ENCODE data around the gene CENPU. TPM values are rescaled to one million over a fixed set of nuclear protein-coding genes. Genes with fewer than 3 reads are reported as not detected.

Gene CENPU
- total and polyA plus RNA-seq, 2 donors (not counting 1 experiment from before 2014, with no cell fraction given), result 1.6 to 2.1 TPM

DNA sequence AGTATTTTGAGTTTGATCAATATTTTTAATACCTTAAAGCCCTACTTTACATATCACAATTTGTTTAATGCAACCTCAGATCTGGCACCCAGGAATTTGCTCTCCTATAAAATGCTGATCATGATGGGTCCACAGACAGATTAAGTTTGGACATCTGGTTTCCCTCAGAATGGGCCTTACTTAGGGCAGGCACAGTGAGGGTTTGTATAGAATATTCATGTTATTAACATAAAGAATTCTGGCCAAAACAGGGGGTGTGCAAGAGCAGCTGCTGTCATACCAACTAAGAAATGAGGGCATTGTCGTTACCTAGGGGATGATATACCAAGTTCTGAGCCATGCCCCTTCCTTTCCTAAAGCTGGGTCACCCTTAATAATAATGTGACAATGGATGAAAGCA lies 37.5 kb upstream of the CENPU start:
- no peak overlapping the region for H3K4me3 Mint-ChIP-seq
- no peak for TF ChIP-seq EZH2 (IDR thresholded peaks at IDR 0.05; ENCODE audit: borderline replicate concordance, insufficient read depth, low read depth, low read length, poor library complexity, severe bottlenecking)
- TF ChIP-seq, protein P1, sequence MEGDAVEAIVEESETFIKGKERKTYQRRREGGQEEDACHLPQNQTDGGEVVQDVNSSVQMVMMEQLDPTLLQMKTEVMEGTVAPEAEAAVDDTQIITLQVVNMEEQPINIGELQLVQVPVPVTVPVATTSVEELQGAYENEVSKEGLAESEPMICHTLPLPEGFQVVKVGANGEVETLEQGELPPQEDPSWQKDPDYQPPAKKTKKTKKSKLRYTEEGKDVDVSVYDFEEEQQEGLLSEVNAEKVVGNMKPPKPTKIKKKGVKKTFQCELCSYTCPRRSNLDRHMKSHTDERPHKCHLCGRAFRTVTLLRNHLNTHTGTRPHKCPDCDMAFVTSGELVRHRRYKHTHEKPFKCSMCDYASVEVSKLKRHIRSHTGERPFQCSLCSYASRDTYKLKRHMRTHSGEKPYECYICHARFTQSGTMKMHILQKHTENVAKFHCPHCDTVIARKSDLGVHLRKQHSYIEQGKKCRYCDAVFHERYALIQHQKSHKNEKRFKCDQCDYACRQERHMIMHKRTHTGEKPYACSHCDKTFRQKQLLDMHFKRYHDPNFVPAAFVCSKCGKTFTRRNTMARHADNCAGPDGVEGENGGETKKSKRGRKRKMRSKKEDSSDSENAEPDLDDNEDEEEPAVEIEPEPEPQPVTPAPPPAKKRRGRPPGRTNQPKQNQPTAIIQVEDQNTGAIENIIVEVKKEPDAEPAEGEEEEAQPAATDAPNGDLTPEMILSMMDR (IDR thresholded peaks at IDR 0.05), result no peak
- Histone ChIP-seq H3K27ac (ENCODE audit: low read length in 2 of 2) (no peak overlapping the region), H3K4me1 (ENCODE audit: control insufficient read depth in 2 of 2, insufficient read depth in 2 of 2, low read length in 2 of 2) (no peaks in the 10 kb centered on the region), H3K4me2 (replicated peaks; ENCODE audit: low read depth, low read length, poor library complexity, severe bottlenecking) (no peak overlapping the region), H2AFZ (ENCODE audit: insufficient read depth, low read depth, low read length, poor library complexity, severe bottlenecking) (no peak overlapping the region), H3K79me2 (ENCODE audit: control insufficient read depth, insufficient read depth, low read length) (no peaks in the 10 kb centered on the region), H3K4me3 (ENCODE audit: control extremely low read depth in 1 of 5, extremely low read depth in 1 of 5, insufficient read depth in 1 of 5, low read depth in 2 of 5, low read length in 4 of 5) (no peak overlapping the region), H4K20me1 (ENCODE audit: control insufficient read depth, insufficient read depth, low read length, poor library complexity, severe bottlenecking) (no peaks in the 10 kb centered on the region), H3K27me3 (replicated peaks in 1 of 4; ENCODE audit: control extremely low read depth in 1 of 4, control insufficient read depth in 3 of 4, insufficient read depth in 4 of 4, low read length in 3 of 4) (no peaks in the 10 kb centered on the region), H3K9ac (ENCODE audit: low read length) (no peak overlapping the region), H3K36me3 (replicated peaks in 1 of 2; ENCODE audit: control extremely low read depth in 1 of 2, control insufficient read depth in 1 of 2, extremely low read depth in 1 of 2, insufficient read depth in 2 of 2, low read length in 1 of 2) (peaks cover 0 to 32% of the 10 kb centered on the region in 2 experiments), H3K9me3 (ENCODE audit: control extremely low read depth in 1 of 3, control insufficient read depth in 2 of 3, insufficient read depth in 1 of 3, low read length in 2 of 3) (no peaks in the 10 kb centered on the region)
- ChIA-PET POLR2A (no interaction called here), CTCF (no interaction called here)
- no peaks in the 10 kb centered on the region for H3K4me1 Mint-ChIP-seq
- H3K27ac Mint-ChIP-seq, result no peak overlapping the region
- WGBS (ENCODE audit: insufficient coverage), result no CpG with 5 or more reads among the region's 1 CpG
- H3K9me3 Mint-ChIP-seq (ENCODE audit: insufficient read depth), result no peaks in the 10 kb centered on the region
- DNase-seq, result no peak
- H3K27me3 Mint-ChIP-seq, result no peaks in the 10 kb centered on the region
- intact Hi-C loops (cut with micrococcal nuclease), result no loop called here
- ATAC-seq (ENCODE audit: low read depth), result no peak

DNA sequence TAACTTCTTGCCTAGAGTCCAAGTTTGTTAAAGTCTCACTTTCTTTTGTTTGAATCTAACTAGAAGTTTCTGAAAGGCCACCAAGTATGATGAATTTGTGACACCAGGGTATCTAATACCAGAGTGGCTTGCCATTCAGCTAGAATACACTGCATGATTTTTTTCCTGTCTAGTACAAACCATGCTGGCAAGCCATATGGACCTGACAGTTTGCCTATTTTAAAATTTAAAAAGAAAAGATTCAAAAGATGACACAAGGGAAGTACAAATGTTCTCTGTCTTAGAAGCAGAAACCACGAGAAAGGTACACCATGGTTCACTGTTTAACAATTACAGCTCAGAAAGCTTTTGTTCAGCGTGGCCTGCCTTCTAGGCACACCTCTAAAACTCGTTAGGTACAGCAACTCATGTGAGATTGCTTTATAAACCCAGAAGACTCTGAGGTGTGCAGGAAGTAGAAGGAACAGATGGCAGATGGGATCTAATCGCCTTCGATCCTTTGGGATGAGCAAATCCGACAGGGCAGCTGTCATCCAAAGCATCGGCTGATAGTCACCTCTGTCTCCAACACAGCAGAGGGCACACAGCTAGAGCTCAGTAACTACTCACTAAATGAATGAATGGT lies 35.4 kb upstream of the CENPU start:
- no peak overlapping the region for H3K4me3 ChIP-seq (ENCODE audit: control extremely low read depth in 1 of 5, extremely low read depth in 1 of 5, insufficient read depth in 1 of 5, low read depth in 2 of 5, low read length in 4 of 5)
- peaks cover 0 to 51% of the 10 kb centered on the region in 2 experiments for H3K36me3 ChIP-seq (replicated peaks in 1 of 2; ENCODE audit: control extremely low read depth in 1 of 2, control insufficient read depth in 1 of 2, extremely low read depth in 1 of 2, insufficient read depth in 2 of 2, low read length in 1 of 2)
- Mint-ChIP-seq H3K9me3 (ENCODE audit: insufficient read depth) (no peaks in the 10 kb centered on the region), H3K27me3 (no peaks in the 10 kb centered on the region), H3K27ac (no peak overlapping the region), H3K4me1 (no peaks in the 10 kb centered on the region), H3K4me3 (no peak overlapping the region)
- intact Hi-C loops (cut with micrococcal nuclease), result no loop called here
- TF ChIP-seq, protein P1 (IDR thresholded peaks at IDR 0.05), result no peak
- no peak for TF ChIP-seq EZH2 (IDR thresholded peaks at IDR 0.05; ENCODE audit: borderline replicate concordance, insufficient read depth, low read depth, low read length, poor library complexity, severe bottlenecking)
- H3K27ac ChIP-seq (ENCODE audit: low read length in 2 of 2), result no peak overlapping the region
- H3K9ac ChIP-seq (ENCODE audit: low read length), result no peak overlapping the region
- no peaks in the 10 kb centered on the region for H4K20me1 ChIP-seq (ENCODE audit: control insufficient read depth, insufficient read depth, low read length, poor library complexity, severe bottlenecking)
- DNase-seq, result no peak
- no peak overlapping the region for H3K4me2 ChIP-seq (replicated peaks; ENCODE audit: low read depth, low read length, poor library complexity, severe bottlenecking)
- no peaks in the 10 kb centered on the region for H3K27me3 ChIP-seq (replicated peaks in 1 of 4; ENCODE audit: control extremely low read depth in 1 of 4, control insufficient read depth in 3 of 4, insufficient read depth in 4 of 4, low read length in 3 of 4)
- no peaks in the 10 kb centered on the region for H3K9me3 ChIP-seq (ENCODE audit: control extremely low read depth in 1 of 3, control insufficient read depth in 2 of 3, insufficient read depth in 1 of 3, low read length in 2 of 3)
- H2AFZ ChIP-seq (ENCODE audit: insufficient read depth, low read depth, low read length, poor library complexity, severe bottlenecking), result no peak overlapping the region
- H3K79me2 ChIP-seq (ENCODE audit: control insufficient read depth, insufficient read depth, low read length), result no peaks in the 10 kb centered on the region
- H3K4me1 ChIP-seq (ENCODE audit: control insufficient read depth in 2 of 2, insufficient read depth in 2 of 2, low read length in 2 of 2), result no peaks in the 10 kb centered on the region
- ATAC-seq (ENCODE audit: low read depth), result no peak
- ChIA-PET CTCF (interaction anchor here (0.7 kb wide), 1 partner anchor 136 kb away, joined by 4 read pairs; no protein-coding TSS in a partner anchor), POLR2A (interaction anchor here (0.7 kb wide), 1 partner anchor 113 kb away, joined by 3 read pairs; no protein-coding TSS in a partner anchor)
- 100% methylated on average over 5 of the region's 7 CpGs for WGBS (ENCODE audit: insufficient coverage)
